Brain microvascular endothelial cell (primary cell): Measurements from ENCODE around the gene PIP4K2A.

Source experiments
- DNase-seq: peaks from one replicate; pipeline ENCODE4 v3.0.0-alpha.2; 2020
- H3K27ac ChIP-seq: fragments of 250-450 bp; sonication (Bioruptor Pico); 2 replicates; pipeline ENCODE4 v1.5.1; 2020; ENCODE audit warnings: mild to moderate bottlenecking, moderate library complexity
- H3K27me3 ChIP-seq: fragments of 250-450 bp; sonication (Bioruptor Pico); replicated peaks from 2 replicates; pipeline ENCODE4 v1.5.1; 2020; ENCODE audit warnings: mild to moderate bottlenecking
- H3K36me3 ChIP-seq: fragments of 250-450 bp; sonication (Bioruptor Pico); replicated peaks from 2 replicates; pipeline ENCODE4 v1.5.1; 2020; ENCODE audit warnings: mild to moderate bottlenecking
- H3K4me3 ChIP-seq: 2 replicates; pipeline ENCODE4 v1.5.1; 2011; ENCODE audit warnings: low read depth, mild to moderate bottlenecking, control low read depth, low read length, moderate library complexity
- CTCF ChIP-seq: IDR thresholded peaks from 2 replicates; pipeline ENCODE4 v1.5.1; 2011; ENCODE audit warnings: low read depth, mild to moderate bottlenecking, moderate library complexity, low read length, control low read depth, inconsistent platforms; ENCODE audit errors: missing control alignments
- in situ Hi-C: cut with HindIII; loops from 2 replicates; pipeline ENCODE4 v1.10.0; 2017; ENCODE audit warnings: low sequenced_read_pairs, low pct_ligation_motif_present

Gene PIP4K2A

GRCh38 chr10:22714479-22715289, at the start of gene PIP4K2A:
PIP4K2A (minus strand) TSS chr10:22714578; CDS start chr10:22714326, 252 bp downstream.
- in situ Hi-C loops, result loop anchor here (25.0 kb wide), 1 partner anchor 273 kb away; no protein-coding TSS in a partner anchor
- Histone ChIP-seq H3K36me3 (no peaks in the 10 kb centered on the region), H3K27me3 (no peaks in the 10 kb centered on the region), H3K4me3 (peak within 1 kb of the TSS; percentile 92), H3K27ac (peak within 1 kb of the TSS; percentile 13)
- TF ChIP-seq CTCF, result no peak
- DNase-seq, result peak; percentile 21

DNA sequence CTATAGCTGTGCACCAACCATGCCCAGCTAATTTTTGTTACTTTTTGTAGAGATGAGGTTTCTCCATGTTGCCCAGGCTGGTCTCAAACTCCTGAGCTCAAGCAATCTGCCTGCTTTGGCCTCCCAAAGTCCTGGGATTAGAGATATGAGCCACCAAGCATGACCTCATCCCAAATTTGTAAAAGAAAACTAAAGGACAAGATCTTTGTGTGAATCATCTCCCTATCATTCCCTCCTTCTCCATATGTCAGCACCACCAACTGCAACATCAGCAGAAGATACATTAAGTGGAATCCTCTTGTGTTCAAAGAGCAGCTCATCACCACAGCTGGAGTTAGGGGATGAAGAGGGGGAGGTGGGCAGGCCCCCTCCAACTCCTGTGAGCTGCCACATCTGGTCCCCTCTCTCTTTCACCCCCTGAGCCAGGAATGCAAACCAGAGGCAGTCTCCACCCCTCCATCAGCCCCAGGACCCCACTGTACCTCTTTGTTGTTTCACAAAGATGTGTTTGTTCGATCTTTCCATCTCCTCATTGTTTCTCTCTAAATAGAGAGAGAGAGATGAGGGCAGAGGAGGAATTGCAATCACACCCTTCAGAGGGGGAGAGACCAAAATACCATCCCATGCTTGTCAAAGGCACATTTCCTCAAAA, 47.3 kb upstream of the PIP4K2A start:
- in situ Hi-C loops, result no loop called here
- no peak overlapping the region for H3K27ac ChIP-seq
- DNase-seq, result no peak
- no peaks in the 10 kb centered on the region for H3K27me3 ChIP-seq
- H3K36me3 ChIP-seq, result no peaks in the 10 kb centered on the region
- H3K4me3 ChIP-seq, result no peak overlapping the region
- no peak for TF ChIP-seq CTCF

GRCh38 chr10:22760025-22760424, 45.6 kb upstream of the PIP4K2A start:
- no peaks in the 10 kb centered on the region for H3K27me3 ChIP-seq
- no peak for DNase-seq
- in situ Hi-C loops, result no loop called here
- TF ChIP-seq CTCF, result no peak
- no peak overlapping the region for H3K27ac ChIP-seq
- H3K36me3 ChIP-seq, result no peaks in the 10 kb centered on the region
- no peak overlapping the region for H3K4me3 ChIP-seq

DNA sequence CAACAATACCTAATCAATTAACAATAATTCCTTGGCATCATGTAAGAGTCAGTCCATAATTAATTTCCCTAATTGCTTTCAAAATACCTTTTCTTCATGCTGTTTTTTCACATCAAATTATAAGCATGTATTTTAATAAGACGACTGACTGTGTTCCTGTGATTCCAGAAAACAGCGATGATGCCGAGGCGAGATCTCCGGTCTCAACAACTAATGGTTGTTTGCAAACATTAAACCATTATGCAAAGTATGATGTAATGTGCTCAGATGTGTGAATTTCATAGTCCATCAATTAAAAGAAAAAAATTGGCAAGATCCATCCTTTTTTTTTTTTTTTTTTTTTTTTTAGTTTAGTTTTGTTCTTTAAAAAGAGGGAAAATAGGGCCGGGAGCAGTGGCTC, 44.5 kb upstream of the PIP4K2A start:
- no peak for DNase-seq
- in situ Hi-C loops, result no loop called here
- Histone ChIP-seq H3K27ac (no peak overlapping the region), H3K36me3 (no peaks in the 10 kb centered on the region), H3K4me3 (no peak overlapping the region), H3K27me3 (no peaks in the 10 kb centered on the region)
- TF ChIP-seq CTCF, result no peak

- Histone ChIP-seq H3K27me3 (no peaks in the 10 kb centered on the region), H3K27ac (no peak overlapping the region), H3K4me3 (no peak overlapping the region), H3K36me3 (no peaks in the 10 kb centered on the region)
- no peak for DNase-seq
- no peak for TF ChIP-seq CTCF
- in situ Hi-C loops, result no loop called here
These were observed 39.9 kb upstream of the PIP4K2A start for GRCh38 chr10:22754296-22754695.

GRCh38 chr10:22753786-22754185, 39.4 kb upstream of the PIP4K2A start:
- DNase-seq, result no peak
- H3K27me3 ChIP-seq, result no peaks in the 10 kb centered on the region
- H3K4me3 ChIP-seq, result no peak overlapping the region
- H3K27ac ChIP-seq, result no peak overlapping the region
- in situ Hi-C loops, result no loop called here
- no peak for TF ChIP-seq CTCF
- no peaks in the 10 kb centered on the region for H3K36me3 ChIP-seq
